ENCODE results near the gene DACH1. TPM values are rescaled to one million over a fixed set of nuclear protein-coding genes. Genes with fewer than 3 reads are reported as not detected.

Gene DACH1
- total RNA-seq, 1 experiment from 2014 or later: 1.2 TPM

GRCh38 chr13:71882120-71882519 lies 15.1 kb upstream of the DACH1 start:
- no peaks in the 10 kb centered on the region for H3K4me1 ChIP-seq
- intact Hi-C loops (cut with micrococcal nuclease; ENCODE audit: unreplicated experiment): no loop called here
- no peak for DNase-seq
- no peak overlapping the region for H3K4me3 ChIP-seq (ENCODE audit: low read depth, low read length)
- CTCF ChIA-PET: no interaction called here
- no peaks in the 10 kb centered on the region for H3K27me3 ChIP-seq (replicated peaks; ENCODE audit: control insufficient read depth, insufficient read depth, low read length)
- H3K9me3 ChIP-seq: no peaks in the 10 kb centered on the region; the same call in 1 of the 2 replicates
- no peaks in the 10 kb centered on the region for H3K36me3 ChIP-seq (ENCODE audit: control insufficient read depth, insufficient read depth, low read length)
- TF ChIP-seq, protein P1, sequence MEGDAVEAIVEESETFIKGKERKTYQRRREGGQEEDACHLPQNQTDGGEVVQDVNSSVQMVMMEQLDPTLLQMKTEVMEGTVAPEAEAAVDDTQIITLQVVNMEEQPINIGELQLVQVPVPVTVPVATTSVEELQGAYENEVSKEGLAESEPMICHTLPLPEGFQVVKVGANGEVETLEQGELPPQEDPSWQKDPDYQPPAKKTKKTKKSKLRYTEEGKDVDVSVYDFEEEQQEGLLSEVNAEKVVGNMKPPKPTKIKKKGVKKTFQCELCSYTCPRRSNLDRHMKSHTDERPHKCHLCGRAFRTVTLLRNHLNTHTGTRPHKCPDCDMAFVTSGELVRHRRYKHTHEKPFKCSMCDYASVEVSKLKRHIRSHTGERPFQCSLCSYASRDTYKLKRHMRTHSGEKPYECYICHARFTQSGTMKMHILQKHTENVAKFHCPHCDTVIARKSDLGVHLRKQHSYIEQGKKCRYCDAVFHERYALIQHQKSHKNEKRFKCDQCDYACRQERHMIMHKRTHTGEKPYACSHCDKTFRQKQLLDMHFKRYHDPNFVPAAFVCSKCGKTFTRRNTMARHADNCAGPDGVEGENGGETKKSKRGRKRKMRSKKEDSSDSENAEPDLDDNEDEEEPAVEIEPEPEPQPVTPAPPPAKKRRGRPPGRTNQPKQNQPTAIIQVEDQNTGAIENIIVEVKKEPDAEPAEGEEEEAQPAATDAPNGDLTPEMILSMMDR (IDR thresholded peaks at IDR 0.05; ENCODE audit: insufficient read depth in 1 of 2, low read depth in 1 of 2, low read length in 1 of 2, severe bottlenecking in 1 of 2, unreplicated experiment in 1 of 2): no peak
- no peaks in the 10 kb centered on the region for H3K9me3 Mint-ChIP-seq (ENCODE audit: unreplicated experiment)
- peaks cover 3% of the 10 kb centered on the region for H3K4me1 Mint-ChIP-seq (ENCODE audit: low read depth, unreplicated experiment)
- no peak overlapping the region for H3K27ac Mint-ChIP-seq (ENCODE audit: unreplicated experiment)
- no peak overlapping the region for H3K4me3 Mint-ChIP-seq (ENCODE audit: unreplicated experiment)
- POLR2A ChIA-PET: no interaction called here
- H3K27me3 Mint-ChIP-seq (ENCODE audit: insufficient read depth, unreplicated experiment): peaks cover 2% of the 10 kb centered on the region
- BruUV-seq (replicated peaks): no TSS peak
- H3K36me3 Mint-ChIP-seq (ENCODE audit: insufficient read depth, unreplicated experiment): no peaks in the 10 kb centered on the region

GRCh38 chr13:71880753-71881541 lies 13.9 kb upstream of the DACH1 start:
- TF ChIP-seq, protein P1 (IDR thresholded peaks at IDR 0.05; ENCODE audit: insufficient read depth in 1 of 2, low read depth in 1 of 2, low read length in 1 of 2, severe bottlenecking in 1 of 2, unreplicated experiment in 1 of 2): no peak
- peaks cover 6% of the 10 kb centered on the region for H3K4me1 Mint-ChIP-seq (ENCODE audit: low read depth, unreplicated experiment)
- no TSS peak for BruUV-seq (replicated peaks)
- CTCF ChIA-PET: no interaction called here
- Histone ChIP-seq H3K27me3 (replicated peaks; ENCODE audit: control insufficient read depth, insufficient read depth, low read length) (no peaks in the 10 kb centered on the region), H3K4me1 (no peaks in the 10 kb centered on the region), H3K9me3 (no peaks in the 10 kb centered on the region; the same call in 1 of the 2 replicates), H3K36me3 (ENCODE audit: control insufficient read depth, insufficient read depth, low read length) (no peaks in the 10 kb centered on the region), H3K4me3 (ENCODE audit: low read depth, low read length) (no peak overlapping the region)
- no peak overlapping the region for H3K27ac Mint-ChIP-seq (ENCODE audit: unreplicated experiment)
- POLR2A ChIA-PET: no interaction called here
- intact Hi-C loops (cut with micrococcal nuclease; ENCODE audit: unreplicated experiment): no loop called here
- no peak overlapping the region for H3K4me3 Mint-ChIP-seq (ENCODE audit: unreplicated experiment)
- H3K27me3 Mint-ChIP-seq (ENCODE audit: insufficient read depth, unreplicated experiment): peaks cover 3% of the 10 kb centered on the region
- no peaks in the 10 kb centered on the region for H3K9me3 Mint-ChIP-seq (ENCODE audit: unreplicated experiment)
- no peaks in the 10 kb centered on the region for H3K36me3 Mint-ChIP-seq (ENCODE audit: insufficient read depth, unreplicated experiment)
- DNase-seq: no peak

- Histone ChIP-seq H3K36me3 (ENCODE audit: control insufficient read depth, insufficient read depth, low read length) (no peaks in the 10 kb centered on the region), H3K4me3 (ENCODE audit: low read depth, low read length) (no peak overlapping the region), H3K4me1 (no peaks in the 10 kb centered on the region), H3K27me3 (replicated peaks; ENCODE audit: control insufficient read depth, insufficient read depth, low read length) (no peaks in the 10 kb centered on the region), H3K9me3 (no peaks in the 10 kb centered on the region; the same call in 1 of the 2 replicates)
- CTCF ChIA-PET: interaction anchor here (0.5 kb wide), 1 partner anchor 84 kb away, joined by 3 read pairs; no protein-coding TSS in a partner anchor
- TF ChIP-seq, protein P1 (IDR thresholded peaks at IDR 0.05; ENCODE audit: insufficient read depth in 1 of 2, low read depth in 1 of 2, low read length in 1 of 2, severe bottlenecking in 1 of 2, unreplicated experiment in 1 of 2): no peak
- DNase-seq: no peak
- intact Hi-C loops (cut with micrococcal nuclease; ENCODE audit: unreplicated experiment): loop anchor here (1.0 kb wide), 3 partner anchors 13 to 639 kb away; partner anchors contain the start of gene DACH1
- H3K27me3 Mint-ChIP-seq (ENCODE audit: insufficient read depth, unreplicated experiment): peaks cover 3% of the 10 kb centered on the region
- peaks cover 6% of the 10 kb centered on the region for H3K4me1 Mint-ChIP-seq (ENCODE audit: low read depth, unreplicated experiment)
- POLR2A ChIA-PET: no interaction called here
- H3K36me3 Mint-ChIP-seq (ENCODE audit: insufficient read depth, unreplicated experiment): no peaks in the 10 kb centered on the region
- H3K4me3 Mint-ChIP-seq (ENCODE audit: unreplicated experiment): no peak overlapping the region
- no peak overlapping the region for H3K27ac Mint-ChIP-seq (ENCODE audit: unreplicated experiment)
- H3K9me3 Mint-ChIP-seq (ENCODE audit: unreplicated experiment): no peaks in the 10 kb centered on the region
- no TSS peak for BruUV-seq (replicated peaks)
These were observed 12.9 kb upstream of the DACH1 start for GRCh38 chr13:71879808-71880344.

Data from Caco-2 (cell line).